Cardiac fibroblast (primary cell): ENCODE data around the gene ATF6.

ENCODE experiments used
- DNase-seq, 2 donors: peaks; one replicate each; pipeline versions ENCODE4 v3.0.0 to v3.0.0-alpha.2; 2010; ENCODE audit warnings: low read depth in 2 of 2
- H3K4me3 ChIP-seq, 2 donors: replicated peaks in 1 of 2; 1 replicate in 1 of 2; 2 replicates in 1 of 2; pipeline ENCODE4 v1.5.1; 2011; ENCODE audit warnings: low read depth in 2 of 2, low read length in 2 of 2, mild to moderate bottlenecking in 2 of 2, moderate library complexity in 1 of 2
- TF ChIP-seq, protein P1 (sequence below): IDR thresholded peaks from one replicate; pipeline ENCODE4 v1.5.1; 2011; ENCODE audit warnings: low read depth, mild to moderate bottlenecking, low read length, inconsistent platforms

Gene ATF6

DNA sequence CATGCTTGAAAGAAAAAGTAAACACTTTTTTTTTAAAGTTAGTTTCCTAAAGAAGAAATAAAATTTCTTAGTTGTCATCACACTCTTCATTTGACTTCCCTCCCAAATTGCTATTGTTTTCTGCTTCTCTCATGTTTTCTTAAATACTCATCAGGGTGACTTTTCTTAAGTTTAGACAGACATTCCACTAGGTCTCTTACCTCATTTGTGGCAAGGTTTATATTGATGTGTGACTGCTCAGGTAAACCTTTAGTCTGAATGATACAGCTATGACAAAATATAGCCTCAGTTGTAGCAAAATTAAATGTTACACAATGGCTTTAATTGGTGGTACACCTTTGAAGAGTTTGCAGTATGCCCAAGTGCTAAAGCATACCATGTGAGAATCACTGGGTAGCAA lies 78.6 kb downstream of the ATF6 start:
- TF ChIP-seq, protein P1, sequence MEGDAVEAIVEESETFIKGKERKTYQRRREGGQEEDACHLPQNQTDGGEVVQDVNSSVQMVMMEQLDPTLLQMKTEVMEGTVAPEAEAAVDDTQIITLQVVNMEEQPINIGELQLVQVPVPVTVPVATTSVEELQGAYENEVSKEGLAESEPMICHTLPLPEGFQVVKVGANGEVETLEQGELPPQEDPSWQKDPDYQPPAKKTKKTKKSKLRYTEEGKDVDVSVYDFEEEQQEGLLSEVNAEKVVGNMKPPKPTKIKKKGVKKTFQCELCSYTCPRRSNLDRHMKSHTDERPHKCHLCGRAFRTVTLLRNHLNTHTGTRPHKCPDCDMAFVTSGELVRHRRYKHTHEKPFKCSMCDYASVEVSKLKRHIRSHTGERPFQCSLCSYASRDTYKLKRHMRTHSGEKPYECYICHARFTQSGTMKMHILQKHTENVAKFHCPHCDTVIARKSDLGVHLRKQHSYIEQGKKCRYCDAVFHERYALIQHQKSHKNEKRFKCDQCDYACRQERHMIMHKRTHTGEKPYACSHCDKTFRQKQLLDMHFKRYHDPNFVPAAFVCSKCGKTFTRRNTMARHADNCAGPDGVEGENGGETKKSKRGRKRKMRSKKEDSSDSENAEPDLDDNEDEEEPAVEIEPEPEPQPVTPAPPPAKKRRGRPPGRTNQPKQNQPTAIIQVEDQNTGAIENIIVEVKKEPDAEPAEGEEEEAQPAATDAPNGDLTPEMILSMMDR = no peak
- DNase-seq = no peak
- no peak overlapping the region for H3K4me3 ChIP-seq

GRCh38 chr1:161848676-161849075 lies 82.6 kb downstream of the ATF6 start:
- TF ChIP-seq, protein P1 = no peak
- DNase-seq = peak in 1 of 2 donors; percentile 49
- no peak overlapping the region for H3K4me3 ChIP-seq

GRCh38 chr1:161849518-161849917 lies 83.4 kb downstream of the ATF6 start:
- H3K4me3 ChIP-seq = no peak overlapping the region
- DNase-seq = peak; percentile 11 to 17
- TF ChIP-seq, protein P1 = no peak

DNA sequence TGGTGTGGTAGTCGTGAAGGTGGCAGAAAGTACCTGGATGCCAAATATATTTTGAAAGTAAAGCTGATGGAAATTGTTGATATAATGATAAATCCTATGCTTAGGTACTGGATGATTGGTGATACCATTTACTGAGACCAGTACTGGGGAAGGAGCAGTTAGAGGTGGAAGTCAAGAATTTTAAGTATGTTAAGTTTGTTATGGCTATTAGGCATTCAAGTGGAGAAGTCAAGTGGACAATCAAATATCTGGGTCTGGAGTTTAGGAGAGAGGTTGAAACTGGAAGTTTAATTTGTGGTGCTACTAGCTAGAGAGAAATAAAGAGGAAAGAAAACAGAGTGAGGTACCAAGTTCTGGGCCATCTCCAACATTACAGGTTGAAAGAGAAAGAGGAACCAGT lies 89.1 kb downstream of the ATF6 start:
- no peak overlapping the region for H3K4me3 ChIP-seq
- DNase-seq = no peak
- TF ChIP-seq, protein P1 = no peak

DNA sequence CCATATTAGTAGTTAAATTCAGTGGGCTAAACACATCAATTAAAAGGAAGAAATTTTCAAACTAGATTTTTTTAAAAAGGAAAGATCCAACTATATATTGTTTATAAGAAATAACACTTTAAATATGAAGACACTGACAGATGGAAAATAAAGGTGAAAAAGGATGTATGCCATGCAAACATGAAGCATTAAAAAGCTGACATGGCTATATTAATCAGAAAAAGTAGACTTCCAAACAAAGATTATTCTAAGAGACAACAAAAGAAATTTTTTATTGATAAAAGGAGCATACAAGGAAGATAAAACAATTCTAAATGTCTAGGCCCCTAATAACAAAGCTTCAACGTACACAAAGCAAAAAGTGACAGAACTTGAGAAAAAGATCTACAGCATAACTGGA lies 92.2 kb downstream of the ATF6 start:
- no peak for DNase-seq
- TF ChIP-seq, protein P1 = no peak
- no peak overlapping the region for H3K4me3 ChIP-seq

DNA sequence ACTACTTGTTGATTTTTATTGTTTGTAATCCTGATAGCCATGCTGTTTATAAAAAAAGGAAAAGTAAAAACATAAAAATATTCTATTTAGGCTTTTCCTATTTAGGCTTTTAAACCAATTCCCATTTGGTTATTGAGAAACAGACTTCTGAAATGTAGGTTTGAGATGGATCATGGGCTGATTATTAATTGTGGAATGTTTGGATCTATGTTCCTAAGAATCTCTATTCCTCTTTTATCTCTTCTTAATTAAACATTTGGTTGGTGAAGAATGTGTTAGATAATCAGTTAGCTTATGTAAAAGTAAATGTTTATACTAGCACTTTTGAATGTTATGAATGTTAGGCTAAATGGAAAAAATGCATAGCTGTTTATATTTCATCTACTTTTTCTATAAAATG lies 97.4 kb downstream of the ATF6 start:
- TF ChIP-seq, protein P1 = no peak
- DNase-seq = no peak
- H3K4me3 ChIP-seq = no peak overlapping the region

DNA sequence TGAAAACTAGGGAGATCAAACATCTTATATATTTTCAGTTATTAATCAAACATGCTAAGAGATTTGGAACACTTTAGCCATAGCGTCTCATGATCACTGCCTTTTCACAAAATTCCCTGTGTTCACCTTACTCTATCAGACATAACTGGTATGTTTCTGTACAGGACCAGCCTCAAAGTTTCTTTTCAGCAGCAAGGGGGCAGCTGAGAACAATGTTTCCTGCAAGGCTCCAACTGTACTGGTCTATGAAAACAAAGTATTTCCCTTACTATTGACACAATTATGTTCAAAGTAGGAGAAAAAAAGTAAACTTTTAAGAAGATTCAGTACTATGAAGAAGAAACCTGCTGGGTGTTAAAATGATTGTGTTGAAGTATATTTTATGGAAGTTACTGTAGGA lies 98.5 kb downstream of the ATF6 start:
- TF ChIP-seq, protein P1 = peak; percentile 42
- H3K4me3 ChIP-seq = no peak overlapping the region
- DNase-seq = peak; percentile 62 to 67
